GM18520 (cell line): ENCODE measurements around the gene FMNL2.

ENCODE experiments used
- ATAC-seq: cut with Tn5 transposase; IDR thresholded peaks from one replicate; pipeline ENCODE4 v1.9.1; 2021; ENCODE audit not compliant: unreplicated experiment

The FMNL2 gene

GRCh38 chr2:152682663-152683062, 347.7 kb downstream of the FMNL2 start:
- ATAC-seq: no peak

- no peak for ATAC-seq
Observed at GRCh38 chr2:152683400-152683799, 348.4 kb downstream of the FMNL2 start.

GRCh38 chr2:152686321-152686720, 351.3 kb downstream of the FMNL2 start:
- ATAC-seq: no peak

GRCh38 chr2:152693033-152693432, 358.1 kb downstream of the FMNL2 start:
- ATAC-seq: peak; percentile 82

GRCh38 chr2:152694161-152694661, 359.2 kb downstream of the FMNL2 start:
- no peak for ATAC-seq

- no peak for ATAC-seq
Observed at GRCh38 chr2:152695763-152696162, 360.8 kb downstream of the FMNL2 start.

- ATAC-seq: no peak
Observed at GRCh38 chr2:152696476-152696875, 361.5 kb downstream of the FMNL2 start.
